Stomach (tissue), 4 donors: Measurements from ENCODE around the gene COL19A1.

Experiments
- CTCF ChIP-seq, 7 experiments: fragments of 450-650 bp in 4 of 7; fragments of 200-600 bp in 3 of 7; sonication (generic) in 3 of 7; IDR thresholded peaks; one replicate each; pipeline ENCODE4 v1.5.1; 2016 to 2019; ENCODE audit warnings: antibody characterized with exemption in 7 of 7, control low read depth in 2 of 7, mild to moderate bottlenecking in 1 of 7
- EP300 ChIP-seq: sonication (generic); formaldehyde crosslinking; IDR thresholded peaks from one replicate; pipeline ENCODE4 v1.6.1; 2017; ENCODE audit warnings: antibody characterized with exemption
- POLR2A ChIP-seq, 4 donors: fragments of 450-650 bp; IDR thresholded peaks; one replicate each; pipeline ENCODE4 v1.6.1; 2016; ENCODE audit warnings: antibody characterized with exemption in 4 of 4, control low read depth in 2 of 4, mild to moderate bottlenecking in 1 of 4, moderate library complexity in 1 of 4
- POLR2AphosphoS5 ChIP-seq, 3 donors: sonication (generic); formaldehyde crosslinking; IDR thresholded peaks; one replicate each; pipeline ENCODE4 v1.6.1; 2016; ENCODE audit warnings: antibody characterized with exemption in 3 of 3

GRCh38 chr6:70252604-70253003, 386.2 kb downstream of the COL19A1 start:
- no peak for TF ChIP-seq POLR2A (IDR thresholded peaks at IDR 0.05)
- TF ChIP-seq CTCF (IDR thresholded peaks at IDR 0.05), result no peak
- TF ChIP-seq EP300, result no peak
- no peak for TF ChIP-seq POLR2AphosphoS5 (IDR thresholded peaks at IDR 0.05)
